KG1 (cell line): ENCODE results near the gene PPP1R1C.
A peak's percentile ranks its signal among the peaks of the same experiment; 100 is the strongest.
"Not testable (repeated sequence)": the region's sequence is repeated elsewhere in the genome, so short reads cannot be mapped to it uniquely, and the experiment has no call there.

Experiments used
- DNase-seq: peaks from one replicate; lab custom pipeline; 2025; lab: John Stamatoyannopoulos, UW

The PPP1R1C gene

GRCh38 chr2:181985632-181986205, at the start of gene PPP1R1C:
TSS of gene PPP1R1C (plus strand) at chr2:181985853. CDS start at chr2:181986111, 258 bp downstream.
- no peak for DNase-seq

GRCh38 chr2:181937473-181937872, 48.2 kb upstream of the PPP1R1C start:
- DNase-seq: peak; percentile 4

GRCh38 chr2:181943411-181944124, 42.1 kb upstream of the PPP1R1C start:
- no peak for DNase-seq

GRCh38 chr2:181944164-181944913, 41.3 kb upstream of the PPP1R1C start:
- DNase-seq: no peak

- no peak for DNase-seq
Measured at GRCh38 chr2:181944914-181945291, 40.8 kb upstream of the PPP1R1C start.

- DNase-seq: no peak
Measured at GRCh38 chr2:181946444-181947127, 39.1 kb upstream of the PPP1R1C start.

- DNase-seq: no peak
Measured at GRCh38 chr2:181947273-181947672, 38.4 kb upstream of the PPP1R1C start.

GRCh38 chr2:181948227-181948626, 37.4 kb upstream of the PPP1R1C start:
- no peak for DNase-seq

GRCh38 chr2:181949047-181949446, 36.6 kb upstream of the PPP1R1C start:
- no peak for DNase-seq

- DNase-seq: no peak
Measured at GRCh38 chr2:181952404-181953226, 33.0 kb upstream of the PPP1R1C start.

GRCh38 chr2:181953881-181954537, 31.6 kb upstream of the PPP1R1C start:
- peak; percentile 72 for DNase-seq

- no peak for DNase-seq
Measured at GRCh38 chr2:181954538-181954883, 31.1 kb upstream of the PPP1R1C start.

GRCh38 chr2:181955010-181955409, 30.6 kb upstream of the PPP1R1C start:
- DNase-seq: no peak

GRCh38 chr2:181955866-181956265, 29.8 kb upstream of the PPP1R1C start:
- DNase-seq: not testable (repeated sequence)

GRCh38 chr2:181957668-181958067, 28.0 kb upstream of the PPP1R1C start:
- no peak for DNase-seq

- DNase-seq: no peak
Measured at GRCh38 chr2:181958726-181959125, 26.9 kb upstream of the PPP1R1C start.

GRCh38 chr2:181959508-181959907, 26.1 kb upstream of the PPP1R1C start:
- no peak for DNase-seq

GRCh38 chr2:181961167-181961566, 24.5 kb upstream of the PPP1R1C start:
- DNase-seq: not testable (repeated sequence)

- DNase-seq: no peak
Measured at GRCh38 chr2:181962142-181962541, 23.5 kb upstream of the PPP1R1C start.

- no peak for DNase-seq
Measured at GRCh38 chr2:181970160-181970794, 15.4 kb upstream of the PPP1R1C start.

- DNase-seq: no peak
Measured at GRCh38 chr2:181971032-181971431, 14.6 kb upstream of the PPP1R1C start.
